NCI-H1092 (cell line): Measurements from ENCODE around the gene LURAP1L.
"Not testable (repeated sequence)": the region's sequence is repeated elsewhere in the genome, so short reads cannot be mapped to it uniquely, and the experiment has no call there.

ENCODE experiments used
- DNase-seq: peaks from one replicate; lab custom pipeline; 2025; lab: John Stamatoyannopoulos, UW

The LURAP1L gene

GRCh38 chr9:12856603-12857002 lies 81.8 kb downstream of the LURAP1L start:
- DNase-seq: no peak

GRCh38 chr9:12859704-12860251 lies 85.0 kb downstream of the LURAP1L start:
- DNase-seq: no peak

GRCh38 chr9:12860998-12861397 lies 86.2 kb downstream of the LURAP1L start:
- DNase-seq: no peak

- peak; percentile 7 for DNase-seq
Measured at GRCh38 chr9:12862611-12863410, 88.0 kb downstream of the LURAP1L start.

GRCh38 chr9:12863618-12864017 lies 88.8 kb downstream of the LURAP1L start:
- no peak for DNase-seq

GRCh38 chr9:12865380-12865779 lies 90.6 kb downstream of the LURAP1L start:
- not testable (repeated sequence) for DNase-seq
